GM18907 (cell line): Measurements from ENCODE around the gene NALCN.

Experiments
- ATAC-seq: cut with Tn5 transposase; IDR thresholded peaks from one replicate; pipeline ENCODE4 v1.9.1; 2021; ENCODE audit warnings: mild to moderate bottlenecking, moderate library complexity; ENCODE audit not compliant: unreplicated experiment

NALCN gene

GRCh38 chr13:101217086-101217485 is 199.2 kb downstream of the NALCN start:
- ATAC-seq: no peak

- ATAC-seq: no peak
These were observed 205.0 kb downstream of the NALCN start for GRCh38 chr13:101211261-101211660.

GRCh38 chr13:101210774-101211173 is 205.5 kb downstream of the NALCN start:
- no peak for ATAC-seq

- no peak for ATAC-seq
These were observed 207.0 kb downstream of the NALCN start for GRCh38 chr13:101209206-101209893.

- no peak for ATAC-seq
These were observed 210.9 kb downstream of the NALCN start for GRCh38 chr13:101205408-101205807.

- ATAC-seq: no peak
These were observed 211.9 kb downstream of the NALCN start for GRCh38 chr13:101204270-101205020.

GRCh38 chr13:101202590-101202989 is 213.7 kb downstream of the NALCN start:
- no peak for ATAC-seq

GRCh38 chr13:101190976-101191375 is 225.3 kb downstream of the NALCN start:
- ATAC-seq: no peak

- no peak for ATAC-seq
These were observed 226.0 kb downstream of the NALCN start for GRCh38 chr13:101190337-101190736.

GRCh38 chr13:101185606-101186005 is 230.7 kb downstream of the NALCN start:
- ATAC-seq: no peak

GRCh38 chr13:101181076-101181685 is 235.1 kb downstream of the NALCN start:
- ATAC-seq: no peak

GRCh38 chr13:101179021-101179420 is 237.3 kb downstream of the NALCN start:
- no peak for ATAC-seq

- no peak for ATAC-seq
These were observed 237.9 kb downstream of the NALCN start for GRCh38 chr13:101178406-101178805.

- no peak for ATAC-seq
These were observed 246.0 kb downstream of the NALCN start for GRCh38 chr13:101170306-101170705.

GRCh38 chr13:101157261-101157660 is 259.0 kb downstream of the NALCN start:
- ATAC-seq: no peak

- peak; percentile 59 for ATAC-seq
These were observed 260.4 kb downstream of the NALCN start for GRCh38 chr13:101155920-101156319.

- ATAC-seq: no peak
These were observed 264.1 kb downstream of the NALCN start for GRCh38 chr13:101152184-101152583.

GRCh38 chr13:101150998-101151397 is 265.3 kb downstream of the NALCN start:
- ATAC-seq: no peak

- ATAC-seq: no peak
These were observed 266.4 kb downstream of the NALCN start for GRCh38 chr13:101149735-101150384.

- no peak for ATAC-seq
These were observed 270.0 kb downstream of the NALCN start for GRCh38 chr13:101146101-101146898.
